ENCODE data around the gene ANXA6. TPM values are rescaled to one million over a fixed set of nuclear protein-coding genes. Genes with fewer than 3 reads are reported as not detected.

ANXA6 gene
- total RNA-seq, 2 donors from 2014 or later: 204 to 235 TPM

- Histone ChIP-seq H3K9me3 (ENCODE audit: control insufficient read depth, low read length) (no peaks in the 10 kb centered on the region), H3K27ac (ENCODE audit: low read depth, low read length) (no peak overlapping the region), H3K4me3 (ENCODE audit: low read length) (no peak overlapping the region), H3K4me1 (ENCODE audit: control insufficient read depth, insufficient read depth, low read length) (no peaks in the 10 kb centered on the region), H3K36me3 (ENCODE audit: control insufficient read depth, insufficient read depth, low read length) (peaks cover 35% of the 10 kb centered on the region), H3K9ac (ENCODE audit: extremely low read depth, low read length, poor library complexity, severe bottlenecking) (no peak overlapping the region), H3K27me3 (ENCODE audit: control insufficient read depth, insufficient read depth, low read length, poor library complexity, severe bottlenecking) (no peaks in the 10 kb centered on the region)
- no peak overlapping the region for H3K4me3 Mint-ChIP-seq
- H3K27me3 Mint-ChIP-seq (ENCODE audit: insufficient read depth): no peaks in the 10 kb centered on the region
- no peaks in the 10 kb centered on the region for H3K9me3 Mint-ChIP-seq
- WGBS, 2 experiments (ENCODE audit: insufficient coverage in 1 of 2, insufficient read length in 1 of 2): 95 to 98% methylated on average over 6 to 7 of the region's 7 CpGs
- H3K36me3 Mint-ChIP-seq (ENCODE audit: low read depth): peaks cover 37% of the 10 kb centered on the region
- no peaks in the 10 kb centered on the region for H3K4me1 Mint-ChIP-seq
- TF ChIP-seq CTCF (conservative IDR thresholded peaks at IDR 0.05): no peak
- H3K27ac Mint-ChIP-seq: no peak overlapping the region
- DNase-seq: no peak
These were observed 98.6 kb downstream of the ANXA6 start for GRCh38 chr5:151058891-151059489.

- no peak for DNase-seq
- no peak overlapping the region for H3K27ac Mint-ChIP-seq
- 75% methylated on average over 4 to 5 of the region's 5 CpGs for WGBS, 2 experiments (ENCODE audit: insufficient coverage in 1 of 2, insufficient read length in 1 of 2)
These were observed 99.3 kb downstream of the ANXA6 start for GRCh38 chr5:151058301-151058700.

GRCh38 chr5:151056379-151057325, 100.9 kb downstream of the ANXA6 start:
- Mint-ChIP-seq H3K36me3 (ENCODE audit: low read depth) (peaks cover 21% of the 10 kb centered on the region), H3K4me1 (no peaks in the 10 kb centered on the region), H3K4me3 (no peak overlapping the region), H3K27ac (no peak overlapping the region), H3K9me3 (no peaks in the 10 kb centered on the region), H3K27me3 (ENCODE audit: insufficient read depth) (no peaks in the 10 kb centered on the region)
- H3K4me1 ChIP-seq (ENCODE audit: control insufficient read depth, insufficient read depth, low read length): no peaks in the 10 kb centered on the region
- H3K27ac ChIP-seq (ENCODE audit: low read depth, low read length): no peak overlapping the region
- no peak overlapping the region for H3K9ac ChIP-seq (ENCODE audit: extremely low read depth, low read length, poor library complexity, severe bottlenecking)
- no peaks in the 10 kb centered on the region for H3K27me3 ChIP-seq (ENCODE audit: control insufficient read depth, insufficient read depth, low read length, poor library complexity, severe bottlenecking)
- WGBS, 2 experiments (ENCODE audit: insufficient coverage in 1 of 2, insufficient read length in 1 of 2): 93 to 100% methylated on average over 18 to 25 of the region's 25 CpGs
- H3K4me3 ChIP-seq (ENCODE audit: low read length): no peak overlapping the region
- no peak for DNase-seq
- H3K9me3 ChIP-seq (ENCODE audit: control insufficient read depth, low read length): no peaks in the 10 kb centered on the region
- no peak for TF ChIP-seq CTCF (conservative IDR thresholded peaks at IDR 0.05)
- H3K36me3 ChIP-seq (ENCODE audit: control insufficient read depth, insufficient read depth, low read length): peaks cover 17% of the 10 kb centered on the region

More at GRCh38 chr5:151058301-151058700, 99.3 kb downstream of the ANXA6 start:
- no peak overlapping the region for H3K4me3 ChIP-seq (ENCODE audit: low read length)
- no peaks in the 10 kb centered on the region for H3K4me1 Mint-ChIP-seq
- no peaks in the 10 kb centered on the region for H3K9me3 Mint-ChIP-seq
- H3K4me1 ChIP-seq (ENCODE audit: control insufficient read depth, insufficient read depth, low read length): no peaks in the 10 kb centered on the region
- H3K9me3 ChIP-seq (ENCODE audit: control insufficient read depth, low read length): no peaks in the 10 kb centered on the region
- H3K27me3 Mint-ChIP-seq (ENCODE audit: insufficient read depth): no peaks in the 10 kb centered on the region
- H3K36me3 ChIP-seq (ENCODE audit: control insufficient read depth, insufficient read depth, low read length): peaks cover 32% of the 10 kb centered on the region
- H3K27me3 ChIP-seq (ENCODE audit: control insufficient read depth, insufficient read depth, low read length, poor library complexity, severe bottlenecking): no peaks in the 10 kb centered on the region
- H3K4me3 Mint-ChIP-seq: no peak overlapping the region
- H3K9ac ChIP-seq (ENCODE audit: extremely low read depth, low read length, poor library complexity, severe bottlenecking): no peak overlapping the region
- no peak overlapping the region for H3K27ac ChIP-seq (ENCODE audit: low read depth, low read length)
- H3K36me3 Mint-ChIP-seq (ENCODE audit: low read depth): peaks cover 35% of the 10 kb centered on the region
- peak; percentile 50 for TF ChIP-seq CTCF (conservative IDR thresholded peaks at IDR 0.05)

All from endodermal cell (in vitro differentiated cells).